GM23338 (cell line): Measurements from ENCODE around the gene VTA1. TPM values are rescaled to one million over a fixed set of nuclear protein-coding genes. Genes with fewer than 3 reads are reported as not detected.

Experiments used
- ATAC-seq: fragments of 200-7000 bp; cut with Tn5 transposase; 3 replicates; pipeline ENCODE4 v1.9.1; 2020
- DNase-seq: peaks from one replicate; pipeline ENCODE4 v3.0.0-alpha.2; 2015; ENCODE audit warnings: low spot score
- H2AFZ ChIP-seq: fragments of 200-600 bp; sonication (generic); 2 replicates; pipeline ENCODE4 v1.8.0; 2016; ENCODE audit warnings: antibody characterized with exemption, mild to moderate bottlenecking, moderate library complexity
- H3F3A ChIP-seq: fragments of 200-600 bp; sonication (generic); replicated peaks from 2 replicates; pipeline ENCODE4 v1.8.0; 2017; ENCODE audit warnings: antibody characterized with exemption, mixed run types, low read depth
- H3K27ac ChIP-seq: fragments of 200-600 bp; sonication (generic); 2 replicates; pipeline ENCODE4 v1.6.1; 2016; ENCODE audit warnings: low read depth
- H3K27me3 ChIP-seq: fragments of 200-600 bp; sonication (generic); 2 replicates; pipeline ENCODE4 v1.8.0; 2016; ENCODE audit warnings: mild to moderate bottlenecking, mixed run types, moderate library complexity; ENCODE audit not compliant: insufficient read depth
- H3K36me3 ChIP-seq: fragments of 200-600 bp; sonication (generic); 2 replicates; pipeline ENCODE4 v1.8.0; 2016; ENCODE audit warnings: mild to moderate bottlenecking; ENCODE audit not compliant: insufficient read depth
- H3K4me1 ChIP-seq: fragments of 200-600 bp; sonication (generic); 2 replicates; pipeline ENCODE4 v1.8.0; 2016; ENCODE audit warnings: mild to moderate bottlenecking, moderate library complexity; ENCODE audit not compliant: insufficient read depth
- H3K4me2 ChIP-seq: fragments of 200-600 bp; sonication (generic); 2 replicates; pipeline ENCODE4 v1.7.1; 2017; ENCODE audit warnings: mixed run types
- H3K4me3 ChIP-seq: fragments of 200-600 bp; sonication (generic); 2 replicates; pipeline ENCODE4 v1.6.1; 2016; ENCODE audit warnings: mixed run types
- H3K79me2 ChIP-seq: fragments of 200-600 bp; sonication (generic); replicated peaks from 2 replicates; pipeline ENCODE4 v1.8.0; 2017; ENCODE audit warnings: mild to moderate bottlenecking; ENCODE audit not compliant: insufficient read depth
- H3K9me2 ChIP-seq: fragments of 200-600 bp; sonication (generic); 2 replicates; pipeline ENCODE4 v1.8.0; 2017; ENCODE audit not compliant: insufficient read depth
- H4K20me1 ChIP-seq: fragments of 200-600 bp; sonication (generic); replicated peaks from 2 replicates; pipeline ENCODE4 v1.8.0; 2017; ENCODE audit warnings: mild to moderate bottlenecking; ENCODE audit not compliant: insufficient read depth
- H3K27ac Mint-ChIP-seq: 2 replicates; pipeline ENCODE4 v1.8.0; 2020; ENCODE audit warnings: inconsistent platforms, mild to moderate bottlenecking, moderate library complexity, mixed read lengths
- H3K27me3 Mint-ChIP-seq: 3 replicates; pipeline ENCODE4 v1.8.0; 2022; ENCODE audit warnings: low read depth, mild to moderate bottlenecking, moderate library complexity, mixed read lengths, inconsistent platforms; ENCODE audit not compliant: insufficient read depth, poor library complexity
- H3K36me3 Mint-ChIP-seq: 3 replicates; pipeline ENCODE4 v1.8.0; 2021; ENCODE audit warnings: low read depth, mild to moderate bottlenecking, inconsistent platforms, moderate library complexity, mixed read lengths
- H3K4me1 Mint-ChIP-seq: 3 replicates; pipeline ENCODE4 v1.8.0; 2020; ENCODE audit warnings: mild to moderate bottlenecking, inconsistent platforms, mixed read lengths
- H3K4me3 Mint-ChIP-seq: 3 replicates; pipeline ENCODE4 v1.8.0; 2021; ENCODE audit warnings: moderate library complexity, mild to moderate bottlenecking, inconsistent platforms, mixed read lengths
- H3K9me3 Mint-ChIP-seq: 3 replicates; pipeline ENCODE4 v1.8.0; 2020; ENCODE audit warnings: moderate library complexity, mild to moderate bottlenecking, inconsistent platforms, mixed read lengths
- EZH2 ChIP-seq: fragments of 200-600 bp; sonication (generic); IDR thresholded peaks from one replicate; pipeline ENCODE4 v1.8.0; 2017; ENCODE audit warnings: antibody characterized with exemption, mild to moderate bottlenecking, low read depth; ENCODE audit not compliant: unreplicated experiment
- EZH2phosphoT487 ChIP-seq: fragments of 200-600 bp; sonication (generic); IDR thresholded peaks from one replicate; pipeline ENCODE4 v1.8.1; 2018; ENCODE audit warnings: antibody characterized with exemption; ENCODE audit not compliant: unreplicated experiment
- JUNB ChIP-seq: IDR thresholded peaks from one replicate; pipeline ENCODE4 v1.6.1; 2016; ENCODE audit warnings: antibody characterized with exemption; ENCODE audit not compliant: unreplicated experiment
- NANOG ChIP-seq: IDR thresholded peaks from 2 replicates; pipeline ENCODE4 v1.6.1; 2016; ENCODE audit warnings: antibody characterized with exemption, borderline replicate concordance
- POLR2AphosphoS5 ChIP-seq: IDR thresholded peaks from 2 replicates; pipeline ENCODE4 v1.6.1; 2016; ENCODE audit warnings: antibody characterized with exemption, low read depth
- ZNF114 ChIP-seq: fragments of 250-450 bp; sonication (Bioruptor Pico); IDR thresholded peaks from 2 replicates; pipeline ENCODE4 v1.5.0; 2020; ENCODE audit warnings: mild to moderate bottlenecking, moderate library complexity
- ZNF331 ChIP-seq: fragments of 250-450 bp; sonication (Bioruptor Pico); IDR thresholded peaks from 2 replicates; pipeline ENCODE4 v1.5.0; 2020; ENCODE audit warnings: low read depth, mild to moderate bottlenecking, moderate library complexity
- ZNF462 ChIP-seq: fragments of 250-450 bp; sonication (Bioruptor Pico); IDR thresholded peaks from 2 replicates; pipeline ENCODE4 v1.5.0; 2020; ENCODE audit warnings: mild to moderate bottlenecking, moderate library complexity
- polyA plus RNA-seq: library from polyadenylated mRNA; unstranded; fragments of >200 nt; fragmentation: Nextera tagmentation; extraction: Ambion mirVana; gene quantifications from 2 replicates; pipeline ENCODE4 v1.2.1, GENCODE V29; 2016
- total RNA-seq: library from RNA; depleted of rRNA; stranded (reverse); fragments of >200 nt; shearing (Covaris generic); gene quantifications from 2 replicates; pipeline ENCODE4 v1.2.3, GENCODE V29; 2014
- TF ChIP-seq, protein P1 (sequence below): IDR thresholded peaks from 2 replicates; pipeline ENCODE4 v1.6.1; 2016; ENCODE audit warnings: antibody characterized with exemption

VTA1 gene
- total and polyA plus RNA-seq, 2 experiments from 2014 or later: 102 to 104 TPM

DNA sequence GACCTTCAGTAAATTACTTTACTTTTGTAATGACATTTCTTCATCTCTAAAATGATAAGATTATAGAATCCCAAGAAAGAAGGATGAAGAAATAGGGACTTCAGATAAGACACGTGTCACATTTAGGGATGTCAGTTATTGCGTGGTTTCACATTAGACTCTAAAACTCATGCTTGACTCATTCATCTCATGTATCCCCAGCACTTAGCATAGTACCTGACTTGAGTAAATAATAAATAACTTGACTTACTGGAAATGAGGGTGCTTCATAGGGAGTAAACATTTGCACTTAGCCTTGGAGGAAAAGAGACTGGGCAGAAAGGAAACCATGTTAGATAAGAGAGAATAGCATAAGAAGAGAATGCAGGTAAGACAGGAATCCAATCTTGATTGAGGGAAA, 37.2 kb downstream of the VTA1 start (continued):
- TF ChIP-seq, protein P1, sequence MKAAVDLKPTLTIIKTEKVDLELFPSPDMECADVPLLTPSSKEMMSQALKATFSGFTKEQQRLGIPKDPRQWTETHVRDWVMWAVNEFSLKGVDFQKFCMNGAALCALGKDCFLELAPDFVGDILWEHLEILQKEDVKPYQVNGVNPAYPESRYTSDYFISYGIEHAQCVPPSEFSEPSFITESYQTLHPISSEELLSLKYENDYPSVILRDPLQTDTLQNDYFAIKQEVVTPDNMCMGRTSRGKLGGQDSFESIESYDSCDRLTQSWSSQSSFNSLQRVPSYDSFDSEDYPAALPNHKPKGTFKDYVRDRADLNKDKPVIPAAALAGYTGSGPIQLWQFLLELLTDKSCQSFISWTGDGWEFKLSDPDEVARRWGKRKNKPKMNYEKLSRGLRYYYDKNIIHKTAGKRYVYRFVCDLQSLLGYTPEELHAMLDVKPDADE: no peak
- TF ChIP-seq ZNF331: no peak

DNA sequence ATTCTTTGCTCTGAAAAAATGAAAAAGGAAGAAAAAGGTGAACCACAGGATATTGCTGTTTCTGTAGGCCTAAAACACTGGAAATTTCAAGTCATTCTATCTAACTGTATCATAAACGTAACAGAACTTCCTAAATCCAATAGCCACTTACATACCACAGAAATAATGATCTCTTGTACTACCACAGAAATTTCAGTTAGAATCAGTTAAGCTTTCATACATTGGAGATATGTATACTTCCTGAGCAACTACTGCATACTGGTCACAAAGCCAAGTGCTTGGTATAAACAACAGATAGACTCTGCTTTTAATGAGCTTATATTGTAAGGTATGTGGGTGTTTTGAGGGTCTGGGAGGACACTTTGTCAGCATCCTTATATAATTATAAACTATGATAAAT, 38.6 kb downstream of the VTA1 start:
- no peak overlapping the region for H3K27ac Mint-ChIP-seq

DNA sequence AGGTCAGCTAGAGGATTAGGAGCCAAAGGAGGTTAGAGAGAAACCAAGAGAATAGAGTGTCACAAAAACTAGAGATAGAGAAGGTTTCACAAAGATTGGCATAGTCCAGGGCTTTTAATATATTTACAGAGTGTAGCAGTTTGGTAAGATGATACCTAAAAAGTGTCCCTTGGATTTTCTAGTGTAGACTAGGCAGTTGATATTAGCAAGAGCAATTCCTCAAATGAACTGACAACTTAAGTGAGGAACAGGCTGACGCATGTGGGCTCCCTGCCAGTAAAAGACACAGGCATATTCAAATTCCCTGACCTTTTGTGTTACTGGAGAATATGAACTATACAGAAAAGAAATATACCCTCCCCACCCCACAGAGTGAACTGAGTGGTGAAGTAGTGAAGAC, 40.1 kb downstream of the VTA1 start:
- H3K4me1 Mint-ChIP-seq: no peaks in the 10 kb centered on the region; the same call in 2 of the 3 replicates
- no peak overlapping the region for H3K4me2 ChIP-seq
- TF ChIP-seq EZH2phosphoT487 (no peak), ZNF462 (CRISPR knock-in tag) (no peak), EZH2 (no peak)

More for the DNA sequence above, 38.6 kb downstream of the VTA1 start:
- Mint-ChIP-seq H3K4me3 (no peak overlapping the region), H3K4me1 (no peaks in the 10 kb centered on the region; the same call in 2 of the 3 replicates), H3K9me3 (no peaks in the 10 kb centered on the region), H3K36me3 (peaks cover 13% of the 10 kb centered on the region; the same call in 2 of the 3 replicates), H3K27me3 (no peaks in the 10 kb centered on the region)
- H3F3A ChIP-seq: no peaks in the 10 kb centered on the region
- H3K4me2 ChIP-seq: no peak overlapping the region
- ATAC-seq (no peak), DNase-seq (no peak)
- no peak overlapping the region for H3K27ac ChIP-seq
- no peaks in the 10 kb centered on the region for H3K9me2 ChIP-seq
- 0 out of 2 replicates have a peak, but pooled peaks cover 7% of the 10 kb centered on the region for H3K36me3 ChIP-seq
- no peaks in the 10 kb centered on the region for H3K4me1 ChIP-seq
- no peak overlapping the region for H3K4me3 ChIP-seq
- H3K27me3 ChIP-seq: no peaks in the 10 kb centered on the region
- no peaks in the 10 kb centered on the region for H3K79me2 ChIP-seq
- TF ChIP-seq NANOG (no peak), ZNF331 (no peak), ZNF114 (CRISPR knock-in tag) (no peak), JUNB (no peak), POLR2AphosphoS5 (no peak)
- TF ChIP-seq, protein P1: no peak
- no peak overlapping the region for H2AFZ ChIP-seq
- no peaks in the 10 kb centered on the region for H4K20me1 ChIP-seq

More for the DNA sequence above, 40.1 kb downstream of the VTA1 start:
- Mint-ChIP-seq H3K27ac (no peak overlapping the region), H3K9me3 (no peaks in the 10 kb centered on the region), H3K4me3 (no peak overlapping the region), H3K27me3 (no peaks in the 10 kb centered on the region), H3K36me3 (peaks cover 13% of the 10 kb centered on the region; the same call in 2 of the 3 replicates)
- ATAC-seq (no peak), DNase-seq (no peak)
- Histone ChIP-seq H2AFZ (no peak overlapping the region), H3K36me3 (0 out of 2 replicates have a peak, but pooled peaks cover 8% of the 10 kb centered on the region), H3K27ac (no peak overlapping the region), H4K20me1 (no peaks in the 10 kb centered on the region), H3K27me3 (no peaks in the 10 kb centered on the region), H3K4me1 (no peaks in the 10 kb centered on the region), H3K4me3 (no peak overlapping the region), H3K9me2 (no peaks in the 10 kb centered on the region), H3F3A (no peaks in the 10 kb centered on the region), H3K79me2 (peaks cover 4% of the 10 kb centered on the region; the same call in 1 of the 2 replicates)
